ENCODE data around the gene AHSA1.

- TF ChIP-seq CTCF (IDR thresholded peaks at IDR 0.05; ENCODE audit: poor library complexity) (no peak), EZH2 (IDR thresholded peaks at IDR 0.05; ENCODE audit: borderline replicate concordance) (no peak), EZH2phosphoT487 (IDR thresholded peaks at IDR 0.05; ENCODE audit: low read depth, severe bottlenecking, unreplicated experiment) (no peak)
Measured at GRCh38 chr14:77421201-77421600, 36.7 kb upstream of the AHSA1 start.
